Tibial nerve (tissue), 4 donors: ENCODE results near the gene CARS2.

Experiments used
- CTCF ChIP-seq, 5 experiments: fragments of 200-600 bp in 3 of 5; fragments of 450-650 bp in 2 of 5; sonication (generic) in 3 of 5; IDR thresholded peaks; one replicate each; pipeline ENCODE4 v1.5.1; 2016 to 2019; ENCODE audit warnings: antibody characterized with exemption in 5 of 5, mild to moderate bottlenecking in 3 of 5, moderate library complexity in 2 of 5
- EP300 ChIP-seq, 2 donors: sonication (generic); formaldehyde crosslinking; IDR thresholded peaks; one replicate each; pipeline ENCODE4 v1.6.1; 2017; ENCODE audit warnings: antibody characterized with exemption in 2 of 2, mild to moderate bottlenecking in 1 of 2
- POLR2A ChIP-seq, 2 donors: fragments of 450-650 bp; IDR thresholded peaks; one replicate each; pipeline ENCODE4 v1.6.1; 2017; ENCODE audit warnings: antibody characterized with exemption in 2 of 2, mild to moderate bottlenecking in 2 of 2, moderate library complexity in 2 of 2

GRCh38 chr13:110702591-110703526, 3.1 kb downstream of the CARS2 start:
- TF ChIP-seq CTCF (IDR thresholded peaks at IDR 0.05) = no peak
- TF ChIP-seq POLR2A (IDR thresholded peaks at IDR 0.05) = no peak
- no peak for TF ChIP-seq EP300 (IDR thresholded peaks at IDR 0.05)
